COLO668 (cell line): Measurements from ENCODE around the gene LCE1D.

Experiments used
- DNase-seq: peaks from one replicate; lab custom pipeline; 2025; ENCODE audit not compliant: unreplicated experiment; lab: John Stamatoyannopoulos, UW

The LCE1D gene

GRCh38 chr1:152796421-152796820, at the start of gene LCE1D:
TSS of gene LCE1D (plus strand) at chr1:152796721. CDS start at chr1:152797795, 1,074 bp downstream.
- DNase-seq = no peak

DNA sequence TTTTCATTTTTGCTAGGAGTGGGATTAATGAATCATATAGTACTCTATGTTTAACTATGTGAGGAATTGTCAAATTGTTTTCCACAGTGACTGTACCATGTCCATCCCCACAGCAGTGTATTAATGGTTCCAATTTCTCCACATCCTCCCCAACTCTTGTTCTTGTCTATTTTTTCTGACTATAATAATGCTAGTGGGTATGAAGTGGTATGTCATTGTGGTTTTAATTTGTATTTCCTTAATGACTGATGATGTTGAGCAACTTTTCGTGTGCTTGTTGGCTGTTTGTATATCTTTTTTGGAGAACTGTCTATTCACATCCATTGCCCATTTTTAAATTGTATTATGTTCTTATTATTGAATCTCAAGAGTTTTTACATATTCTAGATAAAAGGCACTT, 48.7 kb upstream of the LCE1D start:
- no peak for DNase-seq

GRCh38 chr1:152752225-152752624, 44.3 kb upstream of the LCE1D start:
- no peak for DNase-seq

DNA sequence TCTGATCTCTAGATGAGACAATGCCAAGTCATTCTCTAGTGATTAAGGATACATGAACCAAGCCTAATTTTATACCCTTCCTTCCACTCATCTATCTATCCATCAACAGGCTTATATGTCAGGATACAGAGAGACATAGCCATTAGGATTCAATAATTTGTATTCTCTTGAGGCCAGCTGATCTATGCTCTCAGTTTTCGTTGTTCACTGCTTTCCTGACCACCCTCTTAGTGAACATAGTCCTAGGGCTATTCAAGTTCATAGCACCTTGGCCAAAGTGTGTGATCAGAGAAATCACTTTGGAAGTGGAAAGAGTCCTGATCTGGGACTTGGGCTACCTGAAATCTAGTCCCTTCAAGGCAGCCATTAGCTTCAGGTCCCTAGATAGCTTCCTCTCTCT, 42.9 kb upstream of the LCE1D start:
- DNase-seq = no peak

GRCh38 chr1:152756872-152757271, 39.6 kb upstream of the LCE1D start:
- DNase-seq = no peak

GRCh38 chr1:152757747-152758146, 38.8 kb upstream of the LCE1D start, which contains the start of gene KPRP:
TSS of gene KPRP (plus strand) at chr1:152758025. CDS start at chr1:152759589, 1,564 bp downstream.
- DNase-seq = no peak

DNA sequence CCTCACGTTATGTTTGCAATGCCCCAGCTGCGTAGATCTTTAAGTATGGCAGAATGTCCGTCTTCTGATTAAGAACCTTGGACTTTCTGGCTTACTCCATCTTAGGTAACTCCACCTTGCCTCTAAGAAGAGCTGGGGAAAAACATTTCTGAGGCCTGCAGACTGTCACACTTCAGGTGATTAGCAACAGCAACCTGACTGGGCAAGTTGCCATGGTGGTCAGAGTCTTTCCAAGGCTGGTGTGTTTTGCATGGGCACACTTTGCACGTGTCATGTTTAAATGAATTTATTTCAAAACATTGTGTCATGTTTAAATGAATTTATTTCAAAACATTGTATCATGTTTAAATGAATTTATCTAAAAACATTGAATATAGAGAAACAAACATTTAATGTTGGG, 37.9 kb upstream of the LCE1D start:
- DNase-seq = no peak

DNA sequence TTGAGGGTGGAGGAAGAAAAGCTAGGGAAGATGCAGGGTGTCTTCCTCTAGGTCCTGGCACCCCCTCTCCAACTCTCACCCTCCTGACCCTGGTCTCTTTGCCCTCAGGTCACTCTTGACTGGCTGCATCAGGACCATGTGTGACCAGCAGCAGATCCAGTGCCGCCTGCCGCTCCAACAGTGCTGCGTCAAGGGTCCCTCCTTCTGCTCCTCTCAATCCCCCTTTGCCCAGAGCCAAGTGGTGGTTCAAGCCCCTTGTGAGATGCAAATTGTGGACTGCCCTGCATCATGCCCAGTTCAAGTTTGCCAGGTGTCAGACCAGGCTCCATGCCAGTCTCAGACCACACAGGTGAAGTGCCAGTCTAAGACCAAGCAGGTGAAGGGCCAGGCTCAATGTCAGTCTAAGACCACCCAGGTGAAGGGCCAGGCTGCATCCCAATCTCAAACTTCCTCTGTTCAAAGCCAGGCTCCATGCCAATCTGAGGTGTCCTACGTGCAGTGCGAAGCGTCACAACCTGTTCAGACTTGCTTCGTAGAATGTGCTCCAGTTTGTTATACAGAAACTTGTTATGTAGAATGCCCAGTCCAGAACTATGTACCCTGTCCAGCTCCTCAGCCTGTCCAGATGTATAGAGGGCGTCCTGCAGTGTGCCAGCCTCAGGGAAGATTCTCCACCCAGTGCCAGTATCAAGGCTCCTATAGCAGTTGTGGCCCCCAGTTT, 36.9 kb upstream of the LCE1D start:
- DNase-seq = no peak

GRCh38 chr1:152760551-152761190, 35.9 kb upstream of the LCE1D start:
- DNase-seq = no peak

- DNase-seq = no peak
These were observed 34.8 kb upstream of the LCE1D start for GRCh38 chr1:152761609-152762213.

GRCh38 chr1:152768847-152769533, 27.5 kb upstream of the LCE1D start:
- no peak for DNase-seq

- no peak for DNase-seq
These were observed 26.1 kb upstream of the LCE1D start for GRCh38 chr1:152770411-152770810.

- no peak for DNase-seq
These were observed 21.6 kb upstream of the LCE1D start, which contains the start of gene LCE1F for GRCh38 chr1:152774875-152775274. TSS of gene LCE1F (plus strand) at chr1:152775140. CDS start at chr1:152776372, 1,232 bp downstream.

GRCh38 chr1:152776361-152776760, 20.2 kb upstream of the LCE1D start:
- DNase-seq = no peak

- peak; percentile 17 for DNase-seq
These were observed 18.9 kb upstream of the LCE1D start for GRCh38 chr1:152777510-152778137.

- DNase-seq = no peak
These were observed 13.4 kb upstream of the LCE1D start for GRCh38 chr1:152783095-152783494.

GRCh38 chr1:152786077-152786476, 10.4 kb upstream of the LCE1D start, which contains the start of gene LCE1E:
TSS of gene LCE1E (plus strand) at chr1:152786257. CDS start at chr1:152787300, 1,043 bp downstream.
- no peak for DNase-seq

DNA sequence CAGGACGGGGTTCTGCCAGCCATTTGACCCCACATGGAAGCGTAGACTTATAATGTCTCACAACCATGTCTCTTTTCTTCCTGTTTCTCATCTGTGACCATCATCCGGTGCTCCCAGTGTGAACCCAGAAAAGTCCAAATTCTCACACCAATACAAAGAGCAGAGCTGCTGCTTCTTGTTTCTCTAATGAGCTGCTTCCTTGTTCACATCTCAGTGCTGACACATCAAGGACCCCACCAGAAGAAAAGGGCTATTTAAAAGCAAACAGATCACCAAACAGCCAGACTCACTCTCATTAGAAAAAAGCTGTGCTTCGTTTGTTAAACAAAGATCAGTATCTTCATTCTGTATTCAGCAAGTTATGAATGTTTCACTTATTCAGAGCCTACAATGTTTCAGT, 835 bp upstream of the LCE1D start:
- DNase-seq = no peak

DNA sequence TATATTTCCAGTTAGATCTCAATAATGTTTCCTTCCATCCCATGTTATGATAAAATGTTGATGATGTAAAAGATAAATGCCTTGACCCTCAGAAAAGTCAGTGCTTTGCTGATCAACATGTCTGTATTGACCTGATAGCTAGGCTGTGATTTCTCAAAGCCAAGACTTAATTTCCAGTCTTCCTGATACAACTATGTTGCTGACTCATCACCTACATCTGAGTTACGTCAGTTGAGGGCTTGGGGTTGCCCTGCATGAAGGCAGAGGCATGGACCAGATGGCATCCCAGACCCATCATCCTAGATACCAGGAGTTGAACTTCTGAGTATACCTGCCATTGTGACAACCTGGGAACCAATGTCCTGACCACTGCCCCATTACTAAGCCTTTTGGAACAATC, 4.8 kb downstream of the LCE1D start:
- DNase-seq = no peak

DNA sequence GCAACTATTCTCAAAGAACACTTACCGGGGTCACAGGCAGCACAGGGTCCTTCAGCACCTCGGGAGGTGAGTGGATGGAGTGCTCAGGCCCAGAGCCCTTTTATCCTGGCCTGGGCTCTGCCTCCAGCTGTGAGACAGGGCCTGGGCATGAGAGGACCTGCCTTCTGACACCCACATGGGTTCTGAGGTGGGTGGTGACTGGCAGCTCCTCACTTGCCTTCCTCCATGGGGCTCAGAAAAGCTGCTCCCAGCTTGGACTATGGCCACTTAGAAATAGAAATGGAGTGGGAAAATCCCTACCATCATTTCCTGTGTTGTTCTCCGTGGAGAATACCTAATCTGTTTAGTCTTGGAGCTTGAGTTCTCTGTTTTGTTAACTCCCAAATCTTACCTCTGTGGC, 10.1 kb downstream of the LCE1D start, which contains the start of gene LCE1C:
LCE1C (minus strand) TSS at position 76 of the 400 bp plus-strand sequence. CDS start 1,173 bp downstream, outside the sequence.
- DNase-seq = no peak

DNA sequence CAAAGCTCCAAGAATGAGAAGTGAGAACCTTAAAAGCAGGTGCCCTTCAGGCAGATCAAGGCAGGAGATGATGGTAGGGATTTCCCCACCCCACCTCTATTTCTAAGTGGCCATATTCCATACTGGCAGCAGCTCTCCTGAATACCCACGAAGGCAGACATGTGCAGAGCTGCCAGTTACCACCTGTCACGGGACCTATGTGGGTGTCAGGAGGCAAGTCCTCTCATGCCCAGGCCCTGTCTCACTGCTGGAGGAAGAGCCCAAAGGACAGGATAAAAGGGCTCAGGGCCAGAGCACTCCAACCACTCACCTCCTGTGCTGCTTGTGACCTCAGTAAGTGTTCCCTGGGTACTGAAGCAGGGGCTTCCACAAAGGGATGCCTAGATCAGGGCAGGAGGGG, 14.5 kb downstream of the LCE1D start:
- DNase-seq = no peak
